HCT116 (cell line): Measurements from ENCODE around the gene SLC17A8.

Source experiments
- EZH2 ChIP-seq: fragments of 200-600 bp; sonication (generic); IDR thresholded peaks from 2 replicates; pipeline ENCODE4 v1.6.1; 2017; ENCODE audit warnings: antibody characterized with exemption, mixed run types
- FOSL1 ChIP-seq: IDR thresholded peaks from 2 replicates; pipeline ENCODE4 v1.6.1; 2012; ENCODE audit warnings: low read depth
- POLR2A ChIP-seq: IDR thresholded peaks from 2 replicates; pipeline ENCODE4 v1.7.0; 2011; ENCODE audit warnings: borderline replicate concordance; ENCODE audit not compliant: insufficient read depth, insufficient read length; ENCODE audit errors: extremely low read depth
- RAD21 ChIP-seq: IDR thresholded peaks from 2 replicates; pipeline ENCODE4 v1.6.1; 2012; ENCODE audit warnings: low read depth, mild to moderate bottlenecking
- REST ChIP-seq: IDR thresholded peaks from 2 replicates; pipeline ENCODE4 v1.6.1; 2012; ENCODE audit warnings: low read depth
- SP1 ChIP-seq: IDR thresholded peaks from 2 replicates; pipeline ENCODE4 v1.6.1; 2012; ENCODE audit warnings: low read depth
- TCF7L2 ChIP-seq: IDR thresholded peaks from 2 replicates; pipeline ENCODE4 v1.7.0; 2011; ENCODE audit warnings: borderline replicate concordance, inconsistent platforms; ENCODE audit not compliant: insufficient read depth, insufficient read length; ENCODE audit errors: extremely low read depth
- TF ChIP-seq, protein P1 (sequence below), 3 experiments: fragments of 200-600 bp in 1 of 3; sonication (generic) in 1 of 3; IDR thresholded peaks in 2 of 3; conservative IDR thresholded peaks in 1 of 3; 2 replicates each; pipeline ENCODE4 v1.5.1; 2012 to 2017; ENCODE audit warnings: low read depth in 2 of 3, low read length in 2 of 3, antibody characterized with exemption in 1 of 3, borderline replicate concordance in 1 of 3, control low read depth in 1 of 3, mild to moderate bottlenecking in 1 of 3, mixed read lengths in 1 of 3, mixed run types in 1 of 3, moderate library complexity in 1 of 3; ENCODE audit not compliant: insufficient read depth in 1 of 3
- TF ChIP-seq, protein P2 (sequence below): IDR thresholded peaks from 2 replicates; pipeline ENCODE4 v1.6.1; 2012

DNA sequence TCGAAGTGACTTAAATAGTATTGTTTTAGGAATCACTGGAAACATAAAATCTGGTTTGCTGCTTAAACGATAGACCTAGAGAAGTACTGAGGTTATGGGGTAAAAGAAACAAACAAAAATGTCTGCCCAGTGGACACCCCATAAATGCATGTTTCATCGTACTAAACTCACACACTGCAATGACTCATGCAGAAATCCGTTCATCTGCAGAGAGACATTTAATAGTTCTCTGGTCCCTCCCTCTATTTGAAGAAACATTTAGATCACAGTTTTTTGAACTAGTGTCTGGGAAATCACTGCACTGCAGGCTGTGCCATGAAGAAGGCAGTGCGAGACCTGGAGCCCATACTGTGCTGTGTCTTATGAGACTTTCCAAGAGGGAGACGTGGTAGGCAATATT, 25.5 kb downstream of the SLC17A8 start:
- TF ChIP-seq, protein P1, sequence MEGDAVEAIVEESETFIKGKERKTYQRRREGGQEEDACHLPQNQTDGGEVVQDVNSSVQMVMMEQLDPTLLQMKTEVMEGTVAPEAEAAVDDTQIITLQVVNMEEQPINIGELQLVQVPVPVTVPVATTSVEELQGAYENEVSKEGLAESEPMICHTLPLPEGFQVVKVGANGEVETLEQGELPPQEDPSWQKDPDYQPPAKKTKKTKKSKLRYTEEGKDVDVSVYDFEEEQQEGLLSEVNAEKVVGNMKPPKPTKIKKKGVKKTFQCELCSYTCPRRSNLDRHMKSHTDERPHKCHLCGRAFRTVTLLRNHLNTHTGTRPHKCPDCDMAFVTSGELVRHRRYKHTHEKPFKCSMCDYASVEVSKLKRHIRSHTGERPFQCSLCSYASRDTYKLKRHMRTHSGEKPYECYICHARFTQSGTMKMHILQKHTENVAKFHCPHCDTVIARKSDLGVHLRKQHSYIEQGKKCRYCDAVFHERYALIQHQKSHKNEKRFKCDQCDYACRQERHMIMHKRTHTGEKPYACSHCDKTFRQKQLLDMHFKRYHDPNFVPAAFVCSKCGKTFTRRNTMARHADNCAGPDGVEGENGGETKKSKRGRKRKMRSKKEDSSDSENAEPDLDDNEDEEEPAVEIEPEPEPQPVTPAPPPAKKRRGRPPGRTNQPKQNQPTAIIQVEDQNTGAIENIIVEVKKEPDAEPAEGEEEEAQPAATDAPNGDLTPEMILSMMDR (IDR thresholded peaks at IDR 0.05 in 2 of 3, conservative IDR thresholded peaks at IDR 0.05 in 1 of 3; ENCODE audit: borderline replicate concordance in 1 of 3, insufficient read depth in 1 of 3, low read depth in 2 of 3, low read length in 2 of 3), result no peak
- TF ChIP-seq, protein P2, sequence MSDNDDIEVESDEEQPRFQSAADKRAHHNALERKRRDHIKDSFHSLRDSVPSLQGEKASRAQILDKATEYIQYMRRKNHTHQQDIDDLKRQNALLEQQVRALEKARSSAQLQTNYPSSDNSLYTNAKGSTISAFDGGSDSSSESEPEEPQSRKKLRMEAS, result no peak
- TF ChIP-seq RAD21, result no peak
- TF ChIP-seq REST, result no peak
- TF ChIP-seq TCF7L2, result no peak
- no peak for TF ChIP-seq POLR2A
- no peak for TF ChIP-seq EZH2
- no peak for TF ChIP-seq SP1
- TF ChIP-seq FOSL1, result no peak
